Measurements from ENCODE around the gene SRC. TPM values are rescaled to one million over a fixed set of nuclear protein-coding genes. Genes with fewer than 3 reads are reported as not detected.
A peak's percentile ranks its signal among the peaks of the same experiment; 100 is the strongest.

SRC gene
- total and polyA plus RNA-seq, 2 donors from 2014 or later = 28.5 to 70.0 TPM

- no peak for TF ChIP-seq CTCF (IDR thresholded peaks at IDR 0.05; ENCODE audit: borderline replicate concordance, extremely low read depth, insufficient read depth)
- H3K27ac ChIP-seq (ENCODE audit: low read depth in 2 of 2, low read length in 2 of 2) = no peak overlapping the region
- peaks cover 0 to 18% (median 3%) of the 10 kb centered on the region in 3 donors for H3K36me3 ChIP-seq (ENCODE audit: control insufficient read depth in 2 of 3, insufficient read depth in 3 of 3, low read length in 3 of 3)
- intact Hi-C loops (cut with DNase I) = no loop called here
- no peak overlapping the region for H3K4me3 ChIP-seq (ENCODE audit: low read length in 3 of 3)
- no peaks in the 10 kb centered on the region for H3K9me3 ChIP-seq (ENCODE audit: control insufficient read depth in 2 of 3, insufficient read depth in 1 of 3, low read length in 3 of 3)
- peaks cover 0 to 15% (median 10%) of the 10 kb centered on the region in 3 donors for H3K4me1 ChIP-seq (ENCODE audit: control insufficient read depth in 2 of 3, insufficient read depth in 2 of 3, low read depth in 1 of 3, low read length in 3 of 3)
- DNase-seq (peak in 1 of 5 donors; percentile 16), FAIRE-seq (no peak)
- no peaks in the 10 kb centered on the region for H3K27me3 ChIP-seq (ENCODE audit: control insufficient read depth, insufficient read depth, low read length)
- no peak overlapping the region for H3K9ac ChIP-seq (ENCODE audit: low read length in 3 of 3)
Observed at GRCh38 chr20:37319151-37319671, 26.7 kb upstream of the SRC start.

GRCh38 chr20:37323985-37324384 lies 22.0 kb upstream of the SRC start:
- no peaks in the 10 kb centered on the region for H3K27me3 ChIP-seq (ENCODE audit: control insufficient read depth, insufficient read depth, low read length)
- H3K9ac ChIP-seq (ENCODE audit: low read length in 3 of 3) = no peak overlapping the region
- H3K4me1 ChIP-seq (ENCODE audit: control insufficient read depth in 2 of 3, insufficient read depth in 2 of 3, low read depth in 1 of 3, low read length in 3 of 3) = no peaks in the 10 kb centered on the region
- DNase-seq (no peak), FAIRE-seq (no peak)
- no peak for TF ChIP-seq CTCF (IDR thresholded peaks at IDR 0.05; ENCODE audit: borderline replicate concordance, extremely low read depth, insufficient read depth)
- H3K9me3 ChIP-seq (ENCODE audit: control insufficient read depth in 2 of 3, insufficient read depth in 1 of 3, low read length in 3 of 3) = no peaks in the 10 kb centered on the region
- intact Hi-C loops (cut with DNase I) = no loop called here
- H3K27ac ChIP-seq (ENCODE audit: low read depth in 2 of 2, low read length in 2 of 2) = no peak overlapping the region
- H3K4me3 ChIP-seq (ENCODE audit: low read length in 3 of 3) = no peak overlapping the region
- no peaks in the 10 kb centered on the region for H3K36me3 ChIP-seq (ENCODE audit: control insufficient read depth in 2 of 3, insufficient read depth in 3 of 3, low read length in 3 of 3)

- Histone ChIP-seq H3K9ac (ENCODE audit: low read length in 3 of 3) (no peak overlapping the region), H3K27ac (ENCODE audit: low read depth in 2 of 2, low read length in 2 of 2) (no peak overlapping the region), H3K27me3 (ENCODE audit: control insufficient read depth, insufficient read depth, low read length) (no peaks in the 10 kb centered on the region), H3K4me3 (ENCODE audit: low read length in 3 of 3) (no peak overlapping the region), H3K9me3 (ENCODE audit: control insufficient read depth in 2 of 3, insufficient read depth in 1 of 3, low read length in 3 of 3) (no peaks in the 10 kb centered on the region), H3K36me3 (ENCODE audit: control insufficient read depth in 2 of 3, insufficient read depth in 3 of 3, low read length in 3 of 3) (no peaks in the 10 kb centered on the region), H3K4me1 (ENCODE audit: control insufficient read depth in 2 of 3, insufficient read depth in 2 of 3, low read depth in 1 of 3, low read length in 3 of 3) (no peaks in the 10 kb centered on the region)
- DNase-seq = no peak
- intact Hi-C loops (cut with DNase I) = no loop called here
- TF ChIP-seq CTCF (IDR thresholded peaks at IDR 0.05; ENCODE audit: borderline replicate concordance, extremely low read depth, insufficient read depth) = no peak
- FAIRE-seq = no peak
Observed at GRCh38 chr20:37325206-37325605, 20.7 kb upstream of the SRC start.

GRCh38 chr20:37326666-37327065 lies 19.3 kb upstream of the SRC start:
- no peak overlapping the region for H3K4me3 ChIP-seq (ENCODE audit: low read length in 3 of 3)
- no peak for DNase-seq
- no peaks in the 10 kb centered on the region for H3K4me1 ChIP-seq (ENCODE audit: control insufficient read depth in 2 of 3, insufficient read depth in 2 of 3, low read depth in 1 of 3, low read length in 3 of 3)
- H3K27me3 ChIP-seq (ENCODE audit: control insufficient read depth, insufficient read depth, low read length) = no peaks in the 10 kb centered on the region
- H3K9ac ChIP-seq (ENCODE audit: low read length in 3 of 3) = no peak overlapping the region
- TF ChIP-seq CTCF (IDR thresholded peaks at IDR 0.05; ENCODE audit: borderline replicate concordance, extremely low read depth, insufficient read depth) = no peak
- H3K27ac ChIP-seq (ENCODE audit: low read depth in 2 of 2, low read length in 2 of 2) = no peak overlapping the region
- no peaks in the 10 kb centered on the region for H3K36me3 ChIP-seq (ENCODE audit: control insufficient read depth in 2 of 3, insufficient read depth in 3 of 3, low read length in 3 of 3)
- intact Hi-C loops (cut with DNase I) = no loop called here
- no peaks in the 10 kb centered on the region for H3K9me3 ChIP-seq (ENCODE audit: control insufficient read depth in 2 of 3, insufficient read depth in 1 of 3, low read length in 3 of 3)
- no peak for FAIRE-seq

Measured in kidney (tissue), 14 donors.